ENCODE measurements around the gene THRB. TPM values are rescaled to one million over a fixed set of nuclear protein-coding genes. Genes with fewer than 3 reads are reported as not detected.

The THRB gene
- total and polyA plus RNA-seq, 2 experiments from 2014 or later = 26.8 to 60.0 TPM

DNA sequence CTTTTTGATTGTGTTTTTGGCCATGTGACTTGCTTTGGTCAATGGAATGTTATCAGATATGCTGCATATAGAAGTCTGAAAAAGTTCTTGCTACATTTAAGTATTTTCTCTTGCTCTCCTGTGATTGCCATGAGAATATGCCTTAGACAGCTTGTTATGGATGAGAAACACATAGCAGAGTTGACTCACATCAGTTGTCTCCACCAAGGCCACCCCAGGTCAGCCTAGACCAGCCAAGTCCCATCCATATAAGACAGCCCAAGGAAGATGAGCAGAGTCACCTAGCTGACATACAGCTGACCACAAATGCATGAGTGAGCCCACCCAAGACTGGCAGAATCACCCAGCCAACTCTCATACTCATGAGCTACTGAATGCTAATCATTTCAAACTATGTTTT is 153.0 kb downstream of the THRB start:
- Histone ChIP-seq H3K4me1 (ENCODE audit: insufficient read depth) (peaks cover 14% of the 10 kb centered on the region), H3K36me3 (replicated peaks; ENCODE audit: insufficient read depth, low read depth) (no peaks in the 10 kb centered on the region), H3K79me2 (peaks cover 78% of the 10 kb centered on the region), H3K9me3 (ENCODE audit: low read depth) (no peaks in the 10 kb centered on the region), H3K9me2 (replicated peaks; ENCODE audit: insufficient read depth) (no peaks in the 10 kb centered on the region), H4K20me1 (ENCODE audit: insufficient read depth, poor library complexity, severe bottlenecking) (no peaks in the 10 kb centered on the region), H3K27ac (no peak overlapping the region), H2AFZ (no peak overlapping the region), H3K4me2 (no peak overlapping the region), H3K4me3 (no peak overlapping the region), H3K27me3 (no peaks in the 10 kb centered on the region)
- TF ChIP-seq EZH2 (IDR thresholded peaks at IDR 0.05; ENCODE audit: borderline replicate concordance) (no peak), EZH2phosphoT487 (IDR thresholded peaks at IDR 0.05; ENCODE audit: low read depth, severe bottlenecking, unreplicated experiment) (no peak)
- TF ChIP-seq, protein P1, sequence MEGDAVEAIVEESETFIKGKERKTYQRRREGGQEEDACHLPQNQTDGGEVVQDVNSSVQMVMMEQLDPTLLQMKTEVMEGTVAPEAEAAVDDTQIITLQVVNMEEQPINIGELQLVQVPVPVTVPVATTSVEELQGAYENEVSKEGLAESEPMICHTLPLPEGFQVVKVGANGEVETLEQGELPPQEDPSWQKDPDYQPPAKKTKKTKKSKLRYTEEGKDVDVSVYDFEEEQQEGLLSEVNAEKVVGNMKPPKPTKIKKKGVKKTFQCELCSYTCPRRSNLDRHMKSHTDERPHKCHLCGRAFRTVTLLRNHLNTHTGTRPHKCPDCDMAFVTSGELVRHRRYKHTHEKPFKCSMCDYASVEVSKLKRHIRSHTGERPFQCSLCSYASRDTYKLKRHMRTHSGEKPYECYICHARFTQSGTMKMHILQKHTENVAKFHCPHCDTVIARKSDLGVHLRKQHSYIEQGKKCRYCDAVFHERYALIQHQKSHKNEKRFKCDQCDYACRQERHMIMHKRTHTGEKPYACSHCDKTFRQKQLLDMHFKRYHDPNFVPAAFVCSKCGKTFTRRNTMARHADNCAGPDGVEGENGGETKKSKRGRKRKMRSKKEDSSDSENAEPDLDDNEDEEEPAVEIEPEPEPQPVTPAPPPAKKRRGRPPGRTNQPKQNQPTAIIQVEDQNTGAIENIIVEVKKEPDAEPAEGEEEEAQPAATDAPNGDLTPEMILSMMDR (IDR thresholded peaks at IDR 0.05; ENCODE audit: poor library complexity) = no peak
- no peak for DNase-seq (ENCODE audit: low spot score)

DNA sequence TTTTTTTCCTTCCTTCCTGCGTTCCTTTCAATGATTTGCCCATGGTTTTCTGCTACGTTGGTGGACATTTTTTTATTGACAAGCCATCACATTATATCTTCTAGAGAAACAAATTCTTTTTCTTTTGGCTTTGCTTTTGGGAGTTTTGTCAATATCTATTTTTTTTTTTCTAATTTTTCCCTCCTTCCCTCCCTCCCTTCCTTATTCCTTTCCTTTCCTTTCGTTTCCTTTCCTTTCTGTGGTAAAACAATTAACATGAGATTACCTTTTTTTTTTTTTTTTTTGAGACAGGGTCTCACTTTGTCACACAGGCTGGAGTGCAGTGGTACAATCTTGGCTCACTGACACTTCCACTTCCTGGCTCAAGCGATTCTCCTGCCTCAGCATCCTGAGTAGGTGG is 153.7 kb downstream of the THRB start:
- Histone ChIP-seq H3K36me3 (replicated peaks; ENCODE audit: insufficient read depth, low read depth) (no peaks in the 10 kb centered on the region), H3K9me3 (ENCODE audit: low read depth) (no peaks in the 10 kb centered on the region), H3K27ac (no peak overlapping the region), H3K79me2 (peaks cover 71% of the 10 kb centered on the region), H3K4me1 (ENCODE audit: insufficient read depth) (peaks cover 14% of the 10 kb centered on the region), H4K20me1 (ENCODE audit: insufficient read depth, poor library complexity, severe bottlenecking) (no peaks in the 10 kb centered on the region), H3K4me2 (no peak overlapping the region), H3K9me2 (replicated peaks; ENCODE audit: insufficient read depth) (no peaks in the 10 kb centered on the region), H2AFZ (no peak overlapping the region), H3K4me3 (no peak overlapping the region), H3K27me3 (no peaks in the 10 kb centered on the region)
- WGBS (ENCODE audit: low lambda C conversion rate, missing lambda C conversion rate) = 92% methylated on average over 3 of the region's 4 CpGs
- TF ChIP-seq EZH2 (IDR thresholded peaks at IDR 0.05; ENCODE audit: borderline replicate concordance) (no peak), EZH2phosphoT487 (IDR thresholded peaks at IDR 0.05; ENCODE audit: low read depth, severe bottlenecking, unreplicated experiment) (no peak)
- TF ChIP-seq, protein P1 (IDR thresholded peaks at IDR 0.05; ENCODE audit: poor library complexity) = no peak
- no peak for DNase-seq (ENCODE audit: low spot score)

- Histone ChIP-seq H3K36me3 (replicated peaks; ENCODE audit: insufficient read depth, low read depth) (no peaks in the 10 kb centered on the region), H3K4me1 (ENCODE audit: insufficient read depth) (peaks cover 14% of the 10 kb centered on the region), H2AFZ (no peak overlapping the region), H3K79me2 (peaks cover 63% of the 10 kb centered on the region), H4K20me1 (ENCODE audit: insufficient read depth, poor library complexity, severe bottlenecking) (no peaks in the 10 kb centered on the region), H3K9me3 (ENCODE audit: low read depth) (no peaks in the 10 kb centered on the region), H3K4me2 (no peak overlapping the region), H3K9me2 (replicated peaks; ENCODE audit: insufficient read depth) (no peaks in the 10 kb centered on the region), H3K27ac (no peak overlapping the region), H3K4me3 (no peak overlapping the region), H3K27me3 (no peaks in the 10 kb centered on the region)
- TF ChIP-seq, protein P1 (IDR thresholded peaks at IDR 0.05; ENCODE audit: poor library complexity) = no peak
- TF ChIP-seq EZH2phosphoT487 (IDR thresholded peaks at IDR 0.05; ENCODE audit: low read depth, severe bottlenecking, unreplicated experiment) = no peak
- TF ChIP-seq EZH2 (IDR thresholded peaks at IDR 0.05; ENCODE audit: borderline replicate concordance) = no peak
- no peak for DNase-seq (ENCODE audit: low spot score)
- WGBS (ENCODE audit: low lambda C conversion rate, missing lambda C conversion rate) = 91% methylated on average over 1 of the region's 1 CpG
These were observed 154.5 kb downstream of the THRB start for GRCh38 chr3:24340161-24340560.
